Smooth muscle cell (in vitro differentiated cells): Measurements from ENCODE around the gene BLOC1S1. TPM values are rescaled to one million over a fixed set of nuclear protein-coding genes. Genes with fewer than 3 reads are reported as not detected.

ENCODE experiments used
- DNase-seq: peaks from one replicate; lab custom pipeline; 2025; ENCODE audit not compliant: unreplicated experiment; lab: John Stamatoyannopoulos, UW
- H2AFZ ChIP-seq: fragments of 200-600 bp; sonication (generic); 2 replicates; pipeline ENCODE4 v1.6.0; 2016; ENCODE audit warnings: antibody characterized with exemption, low read depth, mild to moderate bottlenecking
- H3F3A ChIP-seq: fragments of 200-600 bp; sonication (generic); 2 replicates; pipeline ENCODE4 v1.6.0; 2017; ENCODE audit warnings: antibody characterized with exemption, low read depth
- H3K27ac ChIP-seq: fragments of 200-600 bp; sonication (generic); 2 replicates; pipeline ENCODE4 v1.5.1; 2016; ENCODE audit warnings: low read depth, mild to moderate bottlenecking
- H3K27me3 ChIP-seq: fragments of 200-600 bp; sonication (generic); 2 replicates; pipeline ENCODE4 v1.6.1; 2016; ENCODE audit warnings: low read depth, mild to moderate bottlenecking
- H3K36me3 ChIP-seq: fragments of 200-600 bp; sonication (generic); 2 replicates; pipeline ENCODE4 v1.5.1; 2016; ENCODE audit warnings: low read depth
- H3K4me1 ChIP-seq: fragments of 200-600 bp; sonication (generic); 2 replicates; pipeline ENCODE4 v1.5.1; 2016; ENCODE audit warnings: low read depth
- H3K4me2 ChIP-seq: fragments of 200-600 bp; sonication (generic); 2 replicates; pipeline ENCODE4 v1.6.0; 2016; ENCODE audit warnings: mild to moderate bottlenecking
- H3K4me3 ChIP-seq: fragments of 200-600 bp; sonication (generic); 2 replicates; pipeline ENCODE4 v1.5.1; 2016; ENCODE audit warnings: mild to moderate bottlenecking
- H3K79me2 ChIP-seq: fragments of 200-600 bp; sonication (generic); 2 replicates; pipeline ENCODE4 v1.6.0; 2016; ENCODE audit warnings: low read depth, mild to moderate bottlenecking
- H3K9ac ChIP-seq: fragments of 200-600 bp; sonication (generic); 2 replicates; pipeline ENCODE4 v1.6.0; 2016; ENCODE audit warnings: low read depth
- H3K9me3 ChIP-seq: fragments of 200-600 bp; sonication (generic); replicated peaks from 2 replicates; pipeline ENCODE4 v1.5.1; 2016; ENCODE audit warnings: low read depth
- H4K20me1 ChIP-seq: fragments of 200-600 bp; sonication (generic); 2 replicates; pipeline ENCODE4 v1.6.0; 2016; ENCODE audit warnings: low read depth
- CTCF ChIP-seq: fragments of 200-600 bp; sonication (generic); IDR thresholded peaks from 2 replicates; pipeline ENCODE4 v1.5.1; 2017; ENCODE audit warnings: borderline replicate concordance, mild to moderate bottlenecking, antibody characterized with exemption; ENCODE audit not compliant: insufficient read depth, poor library complexity, severe bottlenecking
- WGBS: methylation state at CpG from one replicate; pipeline ENCODE4 v1.1.7; 2016; ENCODE audit warnings: low lambda C conversion rate; 5-methylcytosine and 5-hydroxymethylcytosine counted together
- polyA plus RNA-seq: library from polyadenylated mRNA; unstranded; fragments of >200 nt; fragmentation: Nextera tagmentation; extraction: Ambion mirVana; gene quantifications from 2 replicates; pipeline ENCODE4 v1.2.1, GENCODE V29; 2016
- total RNA-seq: library from RNA; depleted of rRNA; stranded (reverse); fragments of >200 nt; gene quantifications from 2 replicates; pipeline ENCODE4 v1.2.3, GENCODE V29; 2014

Gene BLOC1S1
- total and polyA plus RNA-seq, 2 experiments from 2014 or later: 146 to 150 TPM

- Histone ChIP-seq H3K9ac (no peak overlapping the region), H3K9me3 (no peaks in the 10 kb centered on the region), H3K27ac (no peak overlapping the region), H3F3A (no peaks in the 10 kb centered on the region), H3K4me1 (peaks cover 10% of the 10 kb centered on the region), H2AFZ (no peak overlapping the region), H3K4me2 (no peak overlapping the region), H3K4me3 (no peak overlapping the region), H3K36me3 (no peaks in the 10 kb centered on the region), H4K20me1 (no peaks in the 10 kb centered on the region), H3K79me2 (no peaks in the 10 kb centered on the region), H3K27me3 (peaks cover 55% of the 10 kb centered on the region)
- 92% methylated on average over 4 of the region's 4 CpGs for WGBS
- no peak for DNase-seq
- TF ChIP-seq CTCF: no peak
Observed at GRCh38 chr12:55711786-55712553, 3.9 kb upstream of the BLOC1S1 start.

- 60% methylated on average over 1 of the region's 1 CpG for WGBS
- Histone ChIP-seq H3K27ac (no peak overlapping the region), H3K79me2 (no peaks in the 10 kb centered on the region), H3K9ac (no peak overlapping the region), H3K9me3 (no peaks in the 10 kb centered on the region), H2AFZ (no peak overlapping the region), H3F3A (no peaks in the 10 kb centered on the region), H3K36me3 (no peaks in the 10 kb centered on the region), H3K4me3 (no peak overlapping the region), H4K20me1 (no peaks in the 10 kb centered on the region), H3K27me3 (peaks cover 48% of the 10 kb centered on the region), H3K4me2 (no peak overlapping the region), H3K4me1 (peaks cover 19% of the 10 kb centered on the region)
- no peak for TF ChIP-seq CTCF
- DNase-seq: no peak
Observed at GRCh38 chr12:55712700-55713415, 3.0 kb upstream of the BLOC1S1 start.

- no peaks in the 10 kb centered on the region for H3F3A ChIP-seq
- no peak for TF ChIP-seq CTCF
- H3K27me3 ChIP-seq: peaks cover 40% of the 10 kb centered on the region
- H4K20me1 ChIP-seq: no peaks in the 10 kb centered on the region
- no peaks in the 10 kb centered on the region for H3K9me3 ChIP-seq
- H3K36me3 ChIP-seq: no peaks in the 10 kb centered on the region
- no peaks in the 10 kb centered on the region for H3K79me2 ChIP-seq
- H3K4me3 ChIP-seq: no peak overlapping the region
- DNase-seq: no peak
- H3K9ac ChIP-seq: no peak overlapping the region
- H3K27ac ChIP-seq: no peak overlapping the region
- H3K4me1 ChIP-seq: peaks cover 27% of the 10 kb centered on the region
- no peak overlapping the region for H2AFZ ChIP-seq
- WGBS: 86% methylated on average over 2 of the region's 2 CpGs
- no peak overlapping the region for H3K4me2 ChIP-seq
Observed at GRCh38 chr12:55713721-55714120, 2.1 kb upstream of the BLOC1S1 start.
